Coronary artery (tissue), 2 donors: ENCODE results near the gene PSMD13.
A peak's percentile ranks its signal among the peaks of the same experiment; 100 is the strongest.
"Not testable (repeated sequence)": the region's sequence is repeated elsewhere in the genome, so short reads cannot be mapped to it uniquely, and the experiment has no call there.

Experiments
- DNase-seq: peaks from one replicate; pipeline ENCODE4 v3.0.0-alpha.2; 2017; ENCODE audit warnings: low spot score
- H3K27ac ChIP-seq, 2 donors: fragments of 200-600 bp; sonication (generic); one replicate each; pipeline ENCODE4 v1.5.1; 2016 to 2019
- H3K4me3 ChIP-seq: fragments of 200-600 bp; sonication (generic); 2 replicates; pipeline ENCODE4 v1.5.1; 2016; ENCODE audit warnings: mild to moderate bottlenecking, moderate library complexity
- CTCF ChIP-seq: fragments of 200-600 bp; sonication (generic); IDR thresholded peaks from one replicate; pipeline ENCODE4 v1.5.1; 2019; ENCODE audit warnings: antibody characterized with exemption

The PSMD13 gene

GRCh38 chr11:266676-267439 lies 30.1 kb downstream of the PSMD13 start:
- H3K4me3 ChIP-seq: no peak overlapping the region
- H3K27ac ChIP-seq: no peak overlapping the region
- DNase-seq: no peak
- no peak for TF ChIP-seq CTCF

- no peak for TF ChIP-seq CTCF
- no peak for DNase-seq
- peak overlapping the region; percentile 42 to 83 for H3K27ac ChIP-seq
- peak overlapping the region; percentile 61 for H3K4me3 ChIP-seq
Measured at GRCh38 chr11:267491-267994, 30.8 kb downstream of the PSMD13 start.

GRCh38 chr11:268716-269145 lies 32.0 kb downstream of the PSMD13 start:
- not testable (repeated sequence) for DNase-seq
- peak overlapping the region; percentile 61 for H3K4me3 ChIP-seq

GRCh38 chr11:269146-269890 lies 32.5 kb downstream of the PSMD13 start:
- peak overlapping the region; percentile 16 for H3K4me3 ChIP-seq
- DNase-seq: no peak
- no peak for TF ChIP-seq CTCF
- H3K27ac ChIP-seq: peak overlapping the region in 1 of 2 donors; percentile 83

More at GRCh38 chr11:268716-269145, 32.0 kb downstream of the PSMD13 start:
- peak overlapping the region in 1 of 2 donors; percentile 83 for H3K27ac ChIP-seq

- Histone ChIP-seq H3K27ac (peak overlapping the region in 1 of 2 donors; percentile 56), H3K4me3 (no peak overlapping the region)
- no peak for DNase-seq
- TF ChIP-seq CTCF: no peak
Measured at GRCh38 chr11:270451-271318, 33.9 kb downstream of the PSMD13 start.

- no peak for TF ChIP-seq CTCF
- Histone ChIP-seq H3K4me3 (no peak overlapping the region), H3K27ac (no peak overlapping the region)
- no peak for DNase-seq
Measured at GRCh38 chr11:271319-271715, 34.5 kb downstream of the PSMD13 start.
